WTC11 (cell line): ENCODE measurements around the gene DDX20. TPM values are rescaled to one million over a fixed set of nuclear protein-coding genes. Genes with fewer than 3 reads are reported as not detected.

Experiments
- ATAC-seq: fragments of 200-7000 bp; cut with Tn5 transposase; 2 replicates; pipeline ENCODE4 v1.10.0; 2021; ENCODE audit warnings: mild to moderate bottlenecking, moderate library complexity
- CTCF ChIA-PET: fragments of 300-600 bp; sonication (Branson Sonifier 250); formaldehyde crosslinking; loops from one replicate; lab custom pipeline; 2021; ENCODE audit warnings: antibody characterized with exemption; lab: Charles Lee
- POLR2A ChIA-PET: fragments of 350-600 bp; sonication (Branson Sonifier 250); formaldehyde crosslinking; loops from one replicate; lab custom pipeline; 2021; ENCODE audit warnings: antibody characterized with exemption; lab: Charles Lee
- DNase-seq: peaks from one replicate; pipeline ENCODE4 v3.0.0; 2021; ENCODE audit warnings: low spot score
- H3K27ac Mint-ChIP-seq: 2 replicates; pipeline ENCODE4 v1.8.0; 2021; ENCODE audit warnings: mixed read lengths
- H3K27me3 Mint-ChIP-seq: 2 replicates; pipeline ENCODE4 v1.8.0; 2021; ENCODE audit warnings: low read depth, mild to moderate bottlenecking, moderate library complexity, mixed read lengths
- H3K36me3 Mint-ChIP-seq: 2 replicates; pipeline ENCODE4 v1.8.0; 2021; ENCODE audit warnings: mixed read lengths
- H3K4me1 Mint-ChIP-seq: 2 replicates; pipeline ENCODE4 v1.8.0; 2022; ENCODE audit warnings: mixed read lengths
- H3K4me3 Mint-ChIP-seq: 2 replicates; pipeline ENCODE4 v1.8.0; 2021; ENCODE audit warnings: mild to moderate bottlenecking, moderate library complexity, mixed read lengths
- H3K9me3 Mint-ChIP-seq: 2 replicates; pipeline ENCODE4 v1.8.0; 2021; ENCODE audit warnings: mixed read lengths
- ATF2 ChIP-seq: sonication (generic); formaldehyde crosslinking; IDR thresholded peaks from 2 replicates; pipeline ENCODE4 v1.8.1; 2022; ENCODE audit warnings: low read depth, missing genetic modification reagents, borderline replicate concordance
- ATF3 ChIP-seq: sonication (generic); formaldehyde crosslinking; conservative IDR thresholded peaks from 2 replicates; pipeline ENCODE4 v1.8.1; 2022; ENCODE audit warnings: mild to moderate bottlenecking, missing genetic modification reagents
- CDX4 ChIP-seq: fragments of 250-450 bp; sonication (Bioruptor Pico); IDR thresholded peaks from 2 replicates; pipeline ENCODE4 v1.9.0; 2021; ENCODE audit warnings: moderate library complexity, mild to moderate bottlenecking, inconsistent platforms, borderline replicate concordance
- CREM ChIP-seq: sonication (generic); formaldehyde crosslinking; IDR thresholded peaks from 2 replicates; pipeline ENCODE4 v1.8.1; 2022; ENCODE audit warnings: mild to moderate bottlenecking, missing genetic modification reagents, moderate library complexity
- E2F1 ChIP-seq: sonication (generic); formaldehyde crosslinking; IDR thresholded peaks from 2 replicates; pipeline ENCODE4 v1.8.0; 2022; ENCODE audit warnings: mild to moderate bottlenecking, missing genetic modification reagents
- ELF4 ChIP-seq: sonication (generic); formaldehyde crosslinking; IDR thresholded peaks from 2 replicates; pipeline ENCODE4 v1.8.1; 2022; ENCODE audit warnings: low read depth, mild to moderate bottlenecking, moderate library complexity, missing genetic modification reagents
- ETV6 ChIP-seq: sonication (generic); formaldehyde crosslinking; IDR thresholded peaks from 2 replicates; pipeline ENCODE4 v1.8.1; 2022; ENCODE audit warnings: mild to moderate bottlenecking, missing genetic modification reagents
- FOXK1 ChIP-seq: sonication (generic); formaldehyde crosslinking; IDR thresholded peaks from 2 replicates; pipeline ENCODE4 v1.8.0; 2022; ENCODE audit warnings: mild to moderate bottlenecking, moderate library complexity, missing genetic modification reagents
- FOXP4 ChIP-seq: sonication (generic); formaldehyde crosslinking; IDR thresholded peaks from 2 replicates; pipeline ENCODE4 v1.8.0; 2022; ENCODE audit warnings: mild to moderate bottlenecking, missing genetic modification reagents
- HMGA2 ChIP-seq: fragments of 250-450 bp; sonication (Bioruptor Pico); IDR thresholded peaks from 2 replicates; pipeline ENCODE4 v1.4.0; 2021; ENCODE audit warnings: mild to moderate bottlenecking, moderate library complexity
- JAZF1 ChIP-seq: fragments of 250-450 bp; sonication (Bioruptor Pico); IDR thresholded peaks from 2 replicates; pipeline ENCODE4 v1.9.0; 2021; ENCODE audit warnings: moderate library complexity, mild to moderate bottlenecking, inconsistent platforms
- MAX ChIP-seq: sonication (generic); formaldehyde crosslinking; IDR thresholded peaks from 2 replicates; pipeline ENCODE4 v1.8.0; 2022; ENCODE audit warnings: mild to moderate bottlenecking, missing genetic modification reagents
- NFE2L1 ChIP-seq: sonication (generic); formaldehyde crosslinking; IDR thresholded peaks from 2 replicates; pipeline ENCODE4 v1.8.1; 2023; ENCODE audit warnings: missing genetic modification reagents
- RELA ChIP-seq: sonication (generic); formaldehyde crosslinking; IDR thresholded peaks from 2 replicates; pipeline ENCODE4 v1.8.1; 2022; ENCODE audit warnings: missing genetic modification reagents, mild to moderate bottlenecking, borderline replicate concordance
- STAT6 ChIP-seq: sonication (generic); formaldehyde crosslinking; conservative IDR thresholded peaks from 2 replicates; pipeline ENCODE4 v1.8.1; 2023; ENCODE audit warnings: mild to moderate bottlenecking, low read depth, missing genetic modification reagents, moderate library complexity
- TP53 ChIP-seq: sonication (generic); formaldehyde crosslinking; IDR thresholded peaks from 2 replicates; pipeline ENCODE4 v1.8.1; 2023; ENCODE audit warnings: mild to moderate bottlenecking, missing genetic modification reagents
- USF2 ChIP-seq: sonication (generic); formaldehyde crosslinking; IDR thresholded peaks from 2 replicates; pipeline ENCODE4 v1.8.1; 2023; ENCODE audit warnings: mild to moderate bottlenecking, missing genetic modification reagents, moderate library complexity
- ZBTB43 ChIP-seq: sonication (generic); formaldehyde crosslinking; IDR thresholded peaks from 2 replicates; pipeline ENCODE4 v1.8.1; 2023; ENCODE audit warnings: mild to moderate bottlenecking, missing genetic modification reagents
- ZNF317 ChIP-seq: sonication (generic); formaldehyde crosslinking; IDR thresholded peaks from 2 replicates; pipeline ENCODE4 v1.8.1; 2023; ENCODE audit warnings: low read depth, mild to moderate bottlenecking, moderate library complexity, missing genetic modification reagents, borderline replicate concordance
- ZNF396 ChIP-seq: fragments of 250-450 bp; sonication (Bioruptor Pico); IDR thresholded peaks from 2 replicates; pipeline ENCODE4 v1.8.0; 2021; ENCODE audit warnings: mild to moderate bottlenecking, moderate library complexity, borderline replicate concordance
- ZNF416 ChIP-seq: fragments of 250-450 bp; sonication (Bioruptor Pico); IDR thresholded peaks from 2 replicates; pipeline ENCODE4 v1.9.0; 2021; ENCODE audit warnings: mild to moderate bottlenecking, inconsistent platforms
- ZNF423 ChIP-seq: fragments of 250-450 bp; sonication (Bioruptor Pico); IDR thresholded peaks from 2 replicates; pipeline ENCODE4 v2.1.2; 2022; ENCODE audit warnings: mild to moderate bottlenecking, moderate library complexity
- ZNF425 ChIP-seq: fragments of 250-450 bp; sonication (Bioruptor Pico); conservative IDR thresholded peaks from 2 replicates; pipeline ENCODE4 v1.9.0; 2021; ENCODE audit warnings: mild to moderate bottlenecking
- total RNA-seq: library from RNA; stranded (reverse); gene quantifications from 3 replicates; pipeline ENCODE4 v1.2.3, GENCODE V29; 2021

Gene DDX20
- total RNA-seq, 1 experiment from 2014 or later: 19.3 TPM

GRCh38 chr1:111786669-111787207, 31.0 kb downstream of the DDX20 start (continued):
- TF ChIP-seq ZBTB43 (CRISPR knock-in tag) (no peak), USF2 (no peak), FOXK1 (no peak)

GRCh38 chr1:111789142-111789541, 33.4 kb downstream of the DDX20 start:
- no peaks in the 10 kb centered on the region for H3K36me3 Mint-ChIP-seq
- POLR2A ChIA-PET: no interaction called here
- peaks cover 8% of the 10 kb centered on the region for H3K4me1 Mint-ChIP-seq
- H3K27me3 Mint-ChIP-seq: no peaks in the 10 kb centered on the region; the same call in 1 of the 2 replicates
- CTCF ChIA-PET: interaction anchor here (1.3 to 1.5 kb wide), 3 partner anchors 25 to 548 kb away, joined by 3 to 4 read pairs (median 3); no protein-coding TSS in a partner anchor
- H3K4me3 Mint-ChIP-seq: no peak overlapping the region
- TF ChIP-seq ATF2 (CRISPR knock-in tag): no peak
- no peak for TF ChIP-seq CDX4
- no peak for TF ChIP-seq HMGA2 (CRISPR knock-in tag)
- no peak for TF ChIP-seq STAT6 (CRISPR knock-in tag)
- TF ChIP-seq MAX: no peak
- TF ChIP-seq JAZF1: no peak
- TF ChIP-seq FOXP4: no peak
- no peak for TF ChIP-seq NFE2L1
- TF ChIP-seq ZNF423 (CRISPR knock-in tag): no peak
- no peak for TF ChIP-seq TP53
- TF ChIP-seq ZNF317 (CRISPR knock-in tag): no peak
- no peak for TF ChIP-seq ZNF425 (CRISPR knock-in tag)
- TF ChIP-seq ELF4: no peak
- no peak for TF ChIP-seq ZNF396 (CRISPR knock-in tag)
- no peak for TF ChIP-seq ETV6 (CRISPR knock-in tag)
- TF ChIP-seq RELA: no peak
- no peak for TF ChIP-seq ZNF416 (CRISPR knock-in tag)
- no peak for TF ChIP-seq CREM
- no peak for TF ChIP-seq ATF3 (CRISPR knock-in tag)
- TF ChIP-seq E2F1 (CRISPR knock-in tag): no peak
- TF ChIP-seq, all 79 proteins: peak for 0
- H3K9me3 Mint-ChIP-seq: no peaks in the 10 kb centered on the region
- ATAC-seq (no peak), DNase-seq (no peak)
- H3K27ac Mint-ChIP-seq: no peak overlapping the region
